Fibroblast of skin of scalp (primary cell): ENCODE measurements around the gene IFT43.
A peak's percentile ranks its signal among the peaks of the same experiment; 100 is the strongest.

Experiments used
- DNase-seq: peaks from one replicate; pipeline ENCODE4 v3.0.0-alpha.2; 2013

The IFT43 gene

DNA sequence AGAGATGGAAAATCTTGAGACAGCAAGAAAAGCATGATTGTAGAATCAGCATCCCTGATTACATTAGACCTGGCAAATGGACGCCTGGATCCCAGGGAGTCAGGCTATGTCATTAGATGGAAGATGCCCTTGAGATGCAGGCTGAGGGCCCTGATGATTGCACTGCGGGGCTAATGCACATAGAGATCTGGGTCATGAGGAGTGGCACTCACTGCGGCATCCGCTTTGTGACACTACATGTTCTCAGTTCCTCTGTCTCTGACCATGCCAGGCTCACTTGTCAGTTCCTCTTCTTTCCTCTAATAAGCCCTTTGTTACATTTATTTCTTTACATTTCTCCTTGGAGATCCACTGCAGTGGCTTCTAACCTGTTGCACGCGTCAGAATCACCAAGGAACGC, 96.1 kb downstream of the IFT43 start:
- DNase-seq = no peak

DNA sequence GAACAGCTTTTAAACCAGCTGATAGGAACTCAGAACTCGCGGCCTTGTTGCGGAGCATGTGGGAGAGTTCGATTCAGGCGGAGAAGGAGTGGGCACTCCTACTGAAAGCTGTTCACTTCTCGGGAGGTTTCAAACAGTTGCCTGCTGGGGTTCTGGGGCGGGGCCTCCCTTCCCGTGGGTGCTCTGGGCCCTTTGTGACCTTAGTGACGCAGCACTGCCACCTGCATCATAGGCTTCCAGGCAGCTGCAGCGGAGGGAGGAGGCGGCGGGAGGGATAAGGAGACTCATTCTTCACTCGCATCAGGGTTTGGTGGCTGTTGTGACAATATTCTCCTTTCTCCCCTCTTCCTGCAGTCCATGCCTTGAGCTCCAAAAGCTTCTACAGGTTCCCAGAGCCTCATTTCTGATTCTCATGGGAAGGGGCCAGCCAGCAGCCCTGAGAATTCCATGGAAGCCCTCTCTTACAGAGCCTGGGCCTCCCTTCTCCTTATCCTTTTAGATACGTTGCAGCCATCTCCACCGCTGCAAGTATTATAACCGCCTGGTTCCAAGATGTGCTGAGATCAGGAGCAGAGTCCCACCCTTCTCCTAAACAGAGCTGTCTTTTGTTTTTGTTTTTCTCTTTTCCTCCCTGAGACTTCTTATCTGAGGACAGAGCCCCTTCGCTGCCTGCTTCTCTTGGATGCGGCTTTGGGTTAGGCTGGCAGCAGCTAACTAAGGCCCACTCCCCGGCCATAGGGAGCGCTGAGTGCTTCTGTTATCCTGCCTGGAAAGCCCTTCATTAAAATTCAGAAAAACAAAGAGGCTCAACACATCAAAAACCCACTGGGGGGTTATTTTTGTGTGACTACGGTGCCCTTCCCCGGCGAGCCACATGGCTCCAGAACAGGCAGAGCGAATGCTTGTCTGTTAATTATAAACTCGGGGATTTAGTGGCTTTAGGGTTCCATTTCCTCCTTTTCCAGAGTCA, 98.5 kb downstream of the IFT43 start:
- DNase-seq = no peak

DNA sequence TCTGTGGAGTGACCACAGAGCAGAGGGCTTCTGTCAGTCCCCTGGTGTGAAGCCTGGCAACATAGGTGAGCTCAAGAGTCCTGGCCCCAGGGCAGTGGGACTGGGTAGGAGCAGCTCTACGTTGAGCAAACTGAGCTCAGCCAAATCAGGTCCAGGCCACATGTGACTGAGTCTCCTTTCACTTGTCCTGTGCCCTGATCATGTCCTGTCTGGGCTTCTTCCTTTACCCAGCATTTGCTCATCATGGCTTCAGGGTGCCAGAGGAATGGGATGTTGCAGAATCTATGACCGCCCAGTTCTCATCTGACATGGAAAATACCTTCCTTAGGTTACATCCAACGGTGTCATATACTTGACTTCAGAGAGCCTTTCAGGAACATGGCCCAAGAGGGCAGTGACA, 99.8 kb downstream of the IFT43 start:
- DNase-seq = no peak

DNA sequence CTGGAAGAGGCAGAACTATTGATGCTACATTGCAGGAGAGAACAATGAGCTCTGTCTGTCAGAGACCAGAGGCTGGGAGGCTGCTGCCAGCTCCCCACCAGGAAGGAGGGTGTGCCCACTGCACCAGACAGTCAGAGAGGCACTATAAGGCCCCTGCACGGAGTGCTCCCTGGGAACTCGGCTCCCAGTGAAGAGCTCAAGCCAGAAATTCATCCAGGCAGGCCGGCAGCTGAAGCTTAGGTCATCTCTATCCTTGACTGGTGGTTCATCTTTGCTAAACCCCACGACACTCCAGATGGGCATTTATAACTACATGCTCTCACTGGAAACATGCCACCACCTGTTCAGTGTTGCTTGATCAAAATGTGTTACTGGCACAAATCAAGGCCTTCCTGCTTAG, 101.1 kb downstream of the IFT43 start:
- no peak for DNase-seq

DNA sequence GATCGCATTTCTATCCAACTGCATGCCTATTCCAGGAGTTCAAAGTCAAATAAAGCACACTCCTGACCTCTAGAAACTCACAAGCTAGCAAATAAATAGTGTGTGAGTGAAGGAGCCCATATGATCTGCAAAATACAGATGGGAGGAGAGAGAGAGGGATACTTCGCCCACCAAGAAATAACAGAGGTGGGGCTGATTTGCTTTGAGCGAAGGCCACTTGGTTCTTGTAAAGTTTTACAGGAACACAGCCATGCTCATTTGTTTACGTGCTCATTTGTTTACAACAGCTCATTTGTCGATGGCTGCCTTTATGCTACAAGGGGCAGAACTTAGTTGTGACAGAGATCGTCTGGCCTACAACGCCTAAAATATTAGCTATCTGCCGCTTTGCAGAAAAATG, 102.8 kb downstream of the IFT43 start:
- DNase-seq = no peak

DNA sequence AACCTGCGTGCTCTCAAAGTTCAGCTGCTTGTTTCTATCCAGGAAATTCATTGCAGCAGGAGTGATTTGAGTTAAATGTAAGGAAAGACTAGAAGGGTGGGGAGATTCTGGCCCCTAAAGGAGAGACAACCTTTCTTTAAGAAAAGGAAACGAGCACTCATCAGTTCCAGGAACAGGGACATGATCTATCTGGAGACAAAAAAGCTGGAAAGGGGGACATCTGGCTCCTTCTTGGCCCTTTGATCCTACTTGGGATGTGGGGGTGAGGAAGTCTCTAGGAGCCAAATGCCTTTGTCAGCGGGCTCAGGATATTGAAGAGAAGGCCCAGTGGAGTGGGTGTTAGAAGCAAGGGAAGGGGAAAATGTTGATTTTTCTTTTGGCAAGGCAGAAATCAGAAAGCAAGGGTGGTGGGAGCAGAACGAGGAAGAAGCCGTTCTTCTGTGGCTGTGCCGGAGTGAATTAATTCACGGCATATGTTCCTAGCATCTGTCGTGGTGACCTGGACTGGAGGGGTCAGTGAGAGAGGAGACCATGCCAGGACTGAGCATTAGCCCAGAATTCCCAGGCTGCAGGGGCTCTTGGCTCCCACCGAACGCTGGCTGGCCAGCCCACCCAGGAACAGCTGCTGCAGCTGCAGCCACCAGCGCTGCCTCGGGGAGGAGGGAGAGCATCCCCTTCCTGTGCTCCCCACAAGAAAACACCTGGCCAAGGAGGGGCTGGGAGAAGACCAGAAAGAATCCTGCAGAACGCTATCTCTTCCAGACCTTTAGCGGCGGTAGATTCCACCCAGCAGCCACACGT, 103.4 kb downstream of the IFT43 start:
- DNase-seq = no peak

DNA sequence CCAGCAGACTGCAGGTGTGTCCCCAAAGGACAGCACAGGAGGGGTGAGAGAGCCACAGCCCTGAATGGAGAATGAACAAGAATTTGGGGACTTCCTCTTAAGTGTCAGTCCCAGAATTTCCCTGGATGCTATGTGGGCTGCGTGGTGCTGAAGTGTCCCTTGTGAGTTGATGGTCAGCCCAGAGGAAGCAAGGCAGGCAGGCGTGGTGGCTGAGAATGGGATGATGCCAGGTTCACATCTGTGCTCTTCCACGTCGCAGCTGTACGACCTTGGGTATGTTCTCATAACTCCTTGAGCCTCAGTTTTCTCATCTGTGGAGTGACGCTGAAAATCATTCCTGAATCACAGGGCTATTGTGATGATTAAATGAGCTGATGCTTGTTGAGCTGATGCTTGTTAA, 104.0 kb downstream of the IFT43 start:
- DNase-seq = no peak

DNA sequence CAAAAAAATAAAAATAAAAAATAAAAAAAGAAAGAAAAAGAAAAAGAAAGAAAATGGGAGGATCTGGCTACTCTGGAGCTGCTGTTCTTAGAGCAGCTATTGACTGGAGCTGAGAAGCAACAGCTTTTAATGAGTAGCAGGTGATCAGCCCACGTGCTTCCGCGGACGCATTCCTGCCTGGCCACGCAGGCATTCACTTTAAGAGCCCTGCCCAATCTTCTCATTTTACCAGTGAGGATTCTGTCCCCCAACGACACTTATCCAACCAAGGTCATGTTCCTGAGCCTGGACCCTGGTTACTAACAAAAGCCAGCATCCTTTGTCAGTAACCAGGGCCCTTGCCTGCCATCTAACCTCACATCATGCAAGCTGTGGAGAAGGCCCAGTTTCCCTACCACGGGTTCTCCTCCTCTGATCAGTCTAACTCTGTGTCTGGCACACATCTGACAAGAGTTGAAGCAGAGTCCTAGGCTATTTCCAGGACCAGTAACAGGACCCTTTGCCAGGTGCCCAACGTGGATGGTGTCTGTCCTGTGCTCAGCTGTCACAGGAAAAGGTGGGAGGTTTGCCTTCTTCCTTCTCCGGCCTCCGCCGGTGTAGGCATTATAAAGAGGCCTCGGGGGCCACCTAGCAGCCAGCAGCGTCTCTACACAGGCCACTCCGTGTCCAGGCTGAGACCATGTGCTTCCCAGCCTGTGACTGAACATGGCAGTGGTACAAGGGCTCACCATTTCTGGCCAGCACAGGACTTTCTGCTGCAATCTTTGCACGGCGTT, 105.2 kb downstream of the IFT43 start:
- peak; percentile 8 for DNase-seq

DNA sequence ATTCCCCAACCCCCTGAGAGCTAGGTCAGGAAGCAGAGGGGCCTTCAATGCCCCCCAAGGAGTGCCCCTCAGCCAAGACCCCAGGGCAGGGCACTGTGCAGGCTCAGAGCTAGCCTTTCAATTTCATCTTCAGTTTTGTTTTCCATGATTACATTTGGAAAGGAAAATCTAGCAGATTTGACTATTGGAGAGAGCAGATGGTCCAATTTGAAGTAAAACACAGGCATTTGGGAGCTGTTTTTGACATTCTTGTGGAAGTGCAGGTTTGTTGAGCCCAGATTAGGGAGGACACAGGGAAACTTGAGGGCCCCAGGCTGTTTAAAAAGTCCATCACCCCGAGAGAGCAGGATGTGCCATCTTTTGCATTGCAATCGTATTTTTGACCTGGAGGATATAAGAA, 107.5 kb downstream of the IFT43 start:
- no peak for DNase-seq

DNA sequence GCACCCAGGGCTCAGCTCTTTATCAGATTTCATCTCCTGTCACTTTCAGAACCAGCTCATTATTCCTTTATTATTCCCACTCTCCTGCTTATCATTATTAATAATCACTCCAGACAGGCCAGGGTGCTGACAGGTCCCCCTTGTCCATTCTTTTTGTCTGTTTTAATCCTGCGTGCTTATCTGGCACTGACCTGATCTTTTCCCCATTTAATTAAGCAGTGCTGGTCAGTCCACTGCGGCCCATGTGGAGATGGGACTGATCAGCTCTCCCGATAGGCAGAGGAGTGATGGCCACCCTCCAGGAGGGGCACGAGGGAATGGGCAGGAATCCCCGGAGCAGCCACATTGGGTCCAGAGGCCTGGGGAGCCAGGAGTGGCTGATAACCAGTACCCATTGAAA, 110.7 kb downstream of the IFT43 start:
- no peak for DNase-seq

DNA sequence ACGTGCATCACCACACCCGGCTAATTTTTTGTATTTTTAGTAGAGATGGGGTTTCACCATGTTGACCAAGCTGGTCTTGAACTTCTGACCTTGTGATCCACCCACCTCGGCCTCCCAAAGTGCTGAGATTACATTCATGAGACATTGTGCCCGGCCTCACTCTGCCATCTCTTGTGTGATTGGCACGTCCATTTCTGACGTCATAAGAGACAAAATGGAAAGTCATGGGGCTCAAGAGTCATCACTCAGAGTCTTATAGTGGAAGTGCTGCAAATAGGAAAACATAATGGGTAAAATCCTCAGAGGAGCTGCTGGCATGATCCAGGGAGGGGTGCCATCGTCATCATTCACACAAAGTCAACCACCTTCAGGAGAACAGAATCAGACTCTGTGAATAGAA, 112.0 kb downstream of the IFT43 start:
- no peak for DNase-seq

DNA sequence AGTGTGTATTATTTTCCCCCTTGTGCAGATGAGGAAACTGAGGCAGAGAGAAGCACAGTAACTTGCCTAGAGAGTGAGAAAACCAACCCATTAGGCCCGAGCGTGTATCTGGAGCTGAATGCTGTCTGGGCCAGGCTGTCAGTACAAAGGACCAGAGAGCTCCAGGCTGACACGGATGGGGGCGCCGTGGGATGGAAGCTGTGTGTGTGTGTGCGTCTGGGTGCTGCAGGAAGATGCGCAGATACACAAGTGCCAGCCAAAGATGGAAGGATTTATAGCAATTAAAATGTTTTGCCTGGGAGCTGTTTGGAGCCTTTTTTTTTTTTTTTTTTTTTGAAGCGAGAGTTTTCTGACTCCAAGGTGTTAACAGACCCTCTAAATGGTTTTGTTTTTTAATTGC, 112.5 kb downstream of the IFT43 start:
- DNase-seq = no peak

DNA sequence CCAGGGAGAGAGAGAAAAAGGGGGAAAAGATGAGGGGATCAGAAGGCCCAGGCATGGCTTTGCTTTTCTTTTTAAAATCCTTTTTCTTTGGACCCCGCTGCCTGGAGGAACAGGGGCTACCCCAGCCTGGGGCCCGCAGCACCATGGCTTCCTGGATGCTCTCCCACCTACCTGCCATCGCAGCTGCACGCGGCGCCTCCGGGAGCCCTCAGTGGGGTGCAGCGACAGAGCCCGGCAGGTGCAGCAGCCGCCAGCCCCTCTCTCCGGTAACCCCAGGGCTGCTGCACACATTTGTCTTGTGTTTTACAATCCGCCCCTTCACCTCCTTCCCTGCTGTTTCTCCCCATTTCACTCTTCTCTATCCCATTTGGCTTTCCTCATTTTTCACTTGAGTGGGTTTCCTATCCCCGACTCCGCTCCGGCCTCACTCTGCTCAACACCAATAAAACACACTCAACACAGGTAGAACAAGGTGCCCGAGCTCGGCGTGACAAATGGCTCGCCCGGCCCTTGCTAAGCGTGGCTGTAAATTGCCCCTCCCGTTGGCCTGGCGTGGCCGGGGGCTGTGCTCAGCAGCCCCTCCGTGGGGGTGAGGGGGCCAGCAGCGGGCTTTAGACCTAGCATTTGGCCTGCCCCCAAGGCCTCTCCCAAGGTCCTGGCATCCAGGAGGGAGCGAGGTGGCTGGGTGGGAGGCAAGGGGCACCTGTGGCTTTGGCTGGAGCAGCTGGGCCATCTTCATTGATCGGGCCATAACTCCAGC, 113.5 kb downstream of the IFT43 start:
- no peak for DNase-seq

DNA sequence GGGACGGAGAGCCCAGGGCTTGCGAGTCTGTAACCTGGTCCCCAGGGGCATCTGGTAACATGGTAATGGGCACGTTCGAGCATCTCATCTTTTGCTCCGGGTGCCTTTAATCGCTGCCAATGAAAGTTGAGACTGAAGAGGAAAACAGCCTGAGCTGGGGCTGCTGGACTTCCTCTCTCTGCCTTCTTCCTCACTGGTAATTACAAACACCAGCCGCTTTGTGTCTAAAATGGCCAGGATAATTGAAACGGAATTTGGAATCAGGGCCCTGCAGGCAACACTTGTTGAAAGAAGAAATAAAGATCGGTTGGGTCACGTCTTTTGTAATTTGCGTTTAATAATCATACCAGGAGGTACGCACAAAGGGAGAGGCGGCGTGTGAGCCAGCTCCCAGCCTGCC, 114.7 kb downstream of the IFT43 start:
- DNase-seq = no peak

DNA sequence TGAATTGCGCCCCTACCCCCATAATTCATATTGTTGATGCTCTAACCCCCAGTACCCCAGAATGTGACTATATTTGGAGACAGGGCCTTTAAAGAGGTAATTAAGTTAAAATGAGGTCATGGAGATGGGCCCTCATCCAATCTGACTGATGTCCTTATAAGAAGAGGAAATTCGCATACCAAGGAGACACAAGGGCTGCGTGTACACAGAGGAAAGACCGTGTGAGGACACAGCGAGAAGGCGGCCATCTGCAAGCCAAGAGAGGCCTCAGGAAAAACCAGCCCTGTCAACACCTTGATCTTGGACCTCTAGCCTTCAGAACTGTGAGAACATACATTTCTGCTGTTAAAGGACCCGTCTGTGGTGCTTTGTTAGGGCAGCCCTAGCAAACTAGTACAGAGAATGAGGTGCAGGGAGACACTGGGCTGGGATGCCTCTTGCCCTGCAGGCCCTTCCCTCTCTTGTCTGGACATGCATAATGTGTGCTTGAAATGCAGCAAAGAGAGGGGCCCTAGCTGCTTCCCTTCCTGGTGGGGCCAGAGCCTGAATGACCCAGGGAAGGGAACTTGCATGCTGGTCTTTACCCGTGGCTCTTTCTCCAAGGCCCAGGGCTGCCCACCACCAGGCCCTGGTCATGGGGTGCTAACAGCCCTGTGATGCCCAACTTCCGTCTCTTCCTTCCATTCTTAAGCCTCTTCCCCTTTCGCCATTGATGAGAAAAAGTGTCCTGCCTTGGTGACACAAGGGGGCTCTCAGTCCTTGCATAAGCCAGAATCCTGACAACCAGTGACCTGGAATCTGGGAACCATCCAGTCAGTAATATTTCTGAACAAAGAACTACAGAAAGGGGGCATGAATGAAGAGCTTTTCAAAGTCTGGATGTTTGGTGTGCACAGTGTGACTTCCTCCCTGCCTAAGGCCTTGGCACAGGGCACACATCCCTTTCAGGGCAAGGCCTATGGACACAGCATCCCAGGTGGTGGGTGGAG, 116.1 kb downstream of the IFT43 start:
- peak; percentile 27 for DNase-seq

DNA sequence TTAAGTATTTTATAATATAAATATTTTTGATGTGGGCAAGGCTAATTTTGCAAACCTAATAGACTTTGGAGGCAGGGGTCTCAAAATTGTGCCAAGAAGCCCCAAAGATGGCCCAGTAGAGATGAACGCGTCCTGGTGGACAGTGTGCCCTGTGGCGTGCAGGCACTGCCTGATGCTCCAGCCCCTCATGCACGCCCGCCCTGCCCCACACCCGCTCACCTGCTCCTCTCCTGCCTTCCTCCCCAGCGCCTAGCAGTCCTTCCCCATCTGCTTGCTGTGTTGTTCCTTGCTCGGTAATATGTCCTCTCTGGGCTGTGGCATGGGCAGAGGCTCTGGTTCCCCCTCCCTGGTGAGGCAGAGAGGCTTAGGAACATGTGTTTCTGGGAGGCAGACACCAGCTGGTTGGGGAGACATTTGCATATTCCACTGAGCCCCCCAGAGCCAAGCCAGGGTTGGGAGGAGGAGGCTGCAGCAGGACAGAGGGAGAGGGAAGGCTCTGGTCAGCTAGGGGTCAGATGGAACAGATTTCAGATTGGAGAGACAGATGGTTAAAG, 119.3 kb downstream of the IFT43 start:
- DNase-seq = no peak

DNA sequence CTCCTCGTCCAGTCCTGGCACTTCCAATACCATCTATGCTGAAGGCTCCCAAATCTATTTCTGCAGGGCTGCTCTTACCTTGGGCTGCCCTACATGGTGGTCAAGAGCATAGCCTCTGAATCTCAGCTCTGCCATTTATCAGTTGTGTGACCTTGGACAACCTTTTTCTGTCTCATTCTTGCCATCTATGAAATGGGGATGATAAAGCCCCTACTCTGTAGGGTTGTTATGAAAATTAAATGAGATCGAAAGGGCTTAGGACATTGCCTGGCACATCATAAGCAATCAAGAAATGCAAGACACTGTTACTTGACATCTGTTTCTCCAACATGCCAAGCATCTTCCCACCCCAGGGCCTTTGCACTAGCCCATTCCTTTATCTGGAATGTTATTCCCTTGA, 120.6 kb downstream of the IFT43 start:
- no peak for DNase-seq

DNA sequence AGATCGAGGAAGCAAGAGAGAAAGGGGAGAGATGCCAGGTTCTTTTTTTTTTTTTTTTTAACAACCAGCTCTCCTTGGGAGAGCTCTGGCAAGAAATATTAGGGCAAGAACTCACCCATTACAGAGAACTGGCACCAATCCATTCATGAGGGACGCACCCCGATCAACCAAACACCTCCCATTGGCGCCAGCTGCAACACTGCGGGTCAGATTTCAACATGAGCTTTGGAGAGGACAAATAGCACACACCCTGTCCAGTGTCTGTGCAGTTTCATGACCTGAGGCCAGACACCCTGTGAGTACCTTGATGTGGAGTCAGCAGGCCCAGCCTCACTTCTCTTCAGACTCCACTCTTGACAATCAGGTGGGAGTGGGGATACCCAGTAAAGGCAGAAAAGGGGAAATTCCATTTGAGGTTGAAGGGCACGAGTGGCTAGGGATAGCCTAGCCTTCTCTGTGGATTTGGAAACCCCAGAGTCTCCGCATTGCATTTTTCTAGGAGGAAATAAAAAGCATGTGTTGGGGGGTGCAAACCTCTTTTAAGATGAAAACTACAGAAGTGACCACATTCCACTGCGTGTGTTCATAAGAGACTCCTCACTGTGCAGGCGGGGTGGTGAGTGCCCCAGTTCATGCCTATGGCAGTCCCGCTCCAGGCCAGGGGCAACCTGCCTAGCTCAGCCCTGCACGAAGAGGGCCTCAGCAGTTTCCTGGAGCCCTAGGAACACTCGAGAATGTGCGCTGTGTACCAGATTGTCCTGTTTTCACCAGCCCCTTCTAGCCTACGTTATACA, 123.7 kb downstream of the IFT43 start:
- DNase-seq = peak; percentile 29

DNA sequence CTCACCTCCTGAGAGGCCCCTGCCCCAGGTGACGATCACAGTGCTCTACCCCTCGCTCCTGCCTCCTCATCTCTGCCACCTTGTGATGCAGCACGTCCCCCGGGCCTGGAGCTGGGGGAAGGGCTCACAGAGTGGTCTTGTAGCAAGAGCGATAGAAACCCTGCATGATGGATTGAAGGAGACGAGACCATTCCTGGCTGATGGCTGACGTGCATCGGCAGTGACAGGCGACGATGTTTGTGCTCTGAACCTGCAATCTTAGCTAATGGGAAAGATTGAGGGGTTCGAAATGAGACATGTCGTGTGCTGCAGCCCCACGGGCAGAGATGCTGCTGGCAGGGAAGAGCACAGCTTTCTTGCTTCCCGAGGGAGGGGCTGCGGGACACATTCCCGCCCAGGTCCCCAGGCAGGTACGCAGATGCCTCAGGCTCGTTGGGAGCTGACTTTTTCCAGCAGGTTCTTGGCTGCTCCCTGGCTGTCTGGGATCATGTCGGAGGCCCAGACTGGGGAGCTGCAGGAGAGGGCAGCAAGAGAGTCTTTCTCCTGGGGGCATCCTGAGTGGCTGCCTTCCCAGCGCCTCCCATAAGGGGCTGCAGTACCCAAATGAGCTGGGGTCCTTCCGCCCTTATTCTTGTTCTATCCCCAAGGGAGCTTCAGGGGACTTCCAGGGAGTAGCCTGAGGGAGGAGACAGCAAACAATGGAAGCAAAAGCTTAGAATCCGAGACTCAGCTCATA, 127.5 kb downstream of the IFT43 start:
- no peak for DNase-seq
